ENCODE results near the gene ALDH16A1.

The ALDH16A1 gene

DNA sequence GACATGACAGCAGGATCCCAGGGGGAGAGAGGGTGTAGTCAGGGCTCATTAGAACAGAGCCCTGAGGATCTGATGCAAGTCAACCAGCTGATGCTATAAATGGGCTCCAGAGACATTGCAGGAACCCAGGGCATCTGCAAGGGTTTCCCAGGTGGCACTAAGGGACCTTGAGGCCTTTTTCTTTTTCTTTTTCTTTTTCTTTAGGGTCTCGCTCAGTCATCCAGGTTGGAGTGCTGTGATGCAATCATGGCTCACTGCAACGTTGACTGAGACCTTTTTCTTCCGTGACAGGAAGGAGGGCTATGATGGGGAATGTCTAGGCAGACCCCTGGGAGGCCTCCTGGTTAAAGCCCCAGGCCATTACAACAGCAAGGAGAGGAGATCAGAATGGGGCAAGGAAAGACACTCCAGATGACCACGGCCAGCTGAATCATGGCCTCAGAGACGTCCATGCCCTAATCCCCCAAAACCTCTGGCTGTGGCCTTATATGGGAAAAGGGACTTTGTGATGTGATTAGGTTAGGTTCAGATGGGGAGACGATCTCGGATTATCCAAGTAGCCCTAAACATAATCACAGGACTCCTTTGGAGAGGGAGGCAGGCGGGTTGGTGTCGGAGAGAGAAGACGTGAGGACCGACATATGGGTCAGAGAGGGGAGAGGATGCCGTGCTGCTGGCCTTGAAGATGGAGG lies 54.9 kb downstream of the ALDH16A1 start:
- no peak overlapping the region for H3K4me3 ChIP-seq (ENCODE audit: low read length)
- DNase-seq (ENCODE audit: low read depth), result no peak
- TF ChIP-seq, protein P1, sequence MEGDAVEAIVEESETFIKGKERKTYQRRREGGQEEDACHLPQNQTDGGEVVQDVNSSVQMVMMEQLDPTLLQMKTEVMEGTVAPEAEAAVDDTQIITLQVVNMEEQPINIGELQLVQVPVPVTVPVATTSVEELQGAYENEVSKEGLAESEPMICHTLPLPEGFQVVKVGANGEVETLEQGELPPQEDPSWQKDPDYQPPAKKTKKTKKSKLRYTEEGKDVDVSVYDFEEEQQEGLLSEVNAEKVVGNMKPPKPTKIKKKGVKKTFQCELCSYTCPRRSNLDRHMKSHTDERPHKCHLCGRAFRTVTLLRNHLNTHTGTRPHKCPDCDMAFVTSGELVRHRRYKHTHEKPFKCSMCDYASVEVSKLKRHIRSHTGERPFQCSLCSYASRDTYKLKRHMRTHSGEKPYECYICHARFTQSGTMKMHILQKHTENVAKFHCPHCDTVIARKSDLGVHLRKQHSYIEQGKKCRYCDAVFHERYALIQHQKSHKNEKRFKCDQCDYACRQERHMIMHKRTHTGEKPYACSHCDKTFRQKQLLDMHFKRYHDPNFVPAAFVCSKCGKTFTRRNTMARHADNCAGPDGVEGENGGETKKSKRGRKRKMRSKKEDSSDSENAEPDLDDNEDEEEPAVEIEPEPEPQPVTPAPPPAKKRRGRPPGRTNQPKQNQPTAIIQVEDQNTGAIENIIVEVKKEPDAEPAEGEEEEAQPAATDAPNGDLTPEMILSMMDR (conservative IDR thresholded peaks at IDR 0.05; ENCODE audit: low read length), result no peak

- H3K4me3 ChIP-seq (ENCODE audit: low read length), result peak overlapping the region; percentile 69
- DNase-seq (ENCODE audit: low read depth), result no peak
- TF ChIP-seq, protein P1 (conservative IDR thresholded peaks at IDR 0.05; ENCODE audit: low read length), result no peak
Measured at GRCh38 chr19:49512970-49513745, 60.1 kb downstream of the ALDH16A1 start.

GRCh38 chr19:49513746-49514118 lies 60.7 kb downstream of the ALDH16A1 start:
- DNase-seq (ENCODE audit: low read depth), result no peak
- H3K4me3 ChIP-seq (ENCODE audit: low read length), result no peak overlapping the region; the same call in 1 of the 2 replicates
- TF ChIP-seq, protein P1 (conservative IDR thresholded peaks at IDR 0.05; ENCODE audit: low read length), result no peak

- H3K4me3 ChIP-seq (ENCODE audit: low read length), result no peak overlapping the region
- TF ChIP-seq, protein P1 (conservative IDR thresholded peaks at IDR 0.05; ENCODE audit: low read length), result no peak
- no peak for DNase-seq (ENCODE audit: low read depth)
Measured at GRCh38 chr19:49514151-49514550, 61.1 kb downstream of the ALDH16A1 start.

- DNase-seq (ENCODE audit: low read depth), result no peak
Measured at GRCh38 chr19:49515767-49516166, 62.7 kb downstream of the ALDH16A1 start.

GRCh38 chr19:49518033-49518432 lies 65.0 kb downstream of the ALDH16A1 start:
- no peak overlapping the region for H3K4me3 ChIP-seq (ENCODE audit: low read length)
- DNase-seq (ENCODE audit: low read depth), result no peak
- TF ChIP-seq, protein P1 (conservative IDR thresholded peaks at IDR 0.05; ENCODE audit: low read length), result no peak

More at GRCh38 chr19:49515767-49516166, 62.7 kb downstream of the ALDH16A1 start:
- TF ChIP-seq, protein P1 (conservative IDR thresholded peaks at IDR 0.05; ENCODE audit: low read length), result no peak
- no peak overlapping the region for H3K4me3 ChIP-seq (ENCODE audit: low read length)

All from AG10803 (cell line).